ENCODE data around the gene KIF3C.
"Not testable (repeated sequence)": the region's sequence is repeated elsewhere in the genome, so short reads cannot be mapped to it uniquely, and the experiment has no call there.

Gene KIF3C

GRCh38 chr2:25966531-25967270 is 15.6 kb downstream of the KIF3C start:
- FAIRE-seq, result no peak
- DNase-seq (ENCODE audit: low spot score), result no peak

- no peak for FAIRE-seq
- no peak for DNase-seq (ENCODE audit: low spot score)
These were observed 17.4 kb downstream of the KIF3C start for GRCh38 chr2:25964891-25965290.

GRCh38 chr2:25960920-25961319 is 21.4 kb downstream of the KIF3C start:
- DNase-seq (ENCODE audit: low spot score) (no peak), FAIRE-seq (no peak)

- DNase-seq (ENCODE audit: low spot score) (no peak), FAIRE-seq (no peak)
These were observed 21.9 kb downstream of the KIF3C start for GRCh38 chr2:25960396-25960795.

GRCh38 chr2:25958611-25959010 is 23.7 kb downstream of the KIF3C start:
- DNase-seq (ENCODE audit: low spot score); FAIRE-seq: not testable (repeated sequence)

- FAIRE-seq (no peak), DNase-seq (ENCODE audit: low spot score) (no peak)
These were observed 24.6 kb downstream of the KIF3C start for GRCh38 chr2:25957743-25958142.

GRCh38 chr2:25955869-25956535 is 26.3 kb downstream of the KIF3C start:
- FAIRE-seq (no peak), DNase-seq (ENCODE audit: low spot score) (no peak)

- DNase-seq (ENCODE audit: low spot score) (no peak), FAIRE-seq (no peak)
These were observed 27.3 kb downstream of the KIF3C start for GRCh38 chr2:25955036-25955435.

GRCh38 chr2:25954199-25954752 is 28.0 kb downstream of the KIF3C start:
- DNase-seq (ENCODE audit: low spot score), result no peak
- FAIRE-seq, result no peak

GRCh38 chr2:25951071-25951547 is 31.2 kb downstream of the KIF3C start:
- DNase-seq (ENCODE audit: low spot score), result peak; percentile 88
- FAIRE-seq, result peak; percentile 59

GRCh38 chr2:25948437-25948836 is 33.9 kb downstream of the KIF3C start:
- no peak for DNase-seq (ENCODE audit: low spot score)
- no peak for FAIRE-seq

- DNase-seq (ENCODE audit: low spot score) (no peak), FAIRE-seq (no peak)
These were observed 41.3 kb downstream of the KIF3C start for GRCh38 chr2:25941042-25941441.

GRCh38 chr2:25939257-25939668 is 43.0 kb downstream of the KIF3C start:
- no peak for FAIRE-seq

GRCh38 chr2:25938345-25938744 is 44.0 kb downstream of the KIF3C start:
- no peak for DNase-seq (ENCODE audit: low spot score)

More at GRCh38 chr2:25939257-25939668, 43.0 kb downstream of the KIF3C start:
- no peak for DNase-seq (ENCODE audit: low spot score)

GRCh38 chr2:25936889-25937545 is 45.3 kb downstream of the KIF3C start:
- no peak for FAIRE-seq
- DNase-seq (ENCODE audit: low spot score), result no peak

More at GRCh38 chr2:25938345-25938744, 44.0 kb downstream of the KIF3C start:
- no peak for FAIRE-seq

- DNase-seq (ENCODE audit: low spot score) (no peak), FAIRE-seq (no peak)
These were observed 48.7 kb downstream of the KIF3C start for GRCh38 chr2:25933622-25934021.

- DNase-seq (ENCODE audit: low spot score) (no peak), FAIRE-seq (no peak)
These were observed 52.4 kb downstream of the KIF3C start for GRCh38 chr2:25929789-25930473.

- no peak for FAIRE-seq
- no peak for DNase-seq (ENCODE audit: low spot score)
These were observed 53.6 kb downstream of the KIF3C start for GRCh38 chr2:25928668-25929067.

- DNase-seq (ENCODE audit: low spot score) (no peak), FAIRE-seq (no peak)
These were observed 55.1 kb downstream of the KIF3C start for GRCh38 chr2:25926984-25927756.

- DNase-seq (ENCODE audit: low spot score) (no peak), FAIRE-seq (no peak)
These were observed 59.8 kb downstream of the KIF3C start for GRCh38 chr2:25922501-25922900.
